WTC11 (cell line): ENCODE results near the gene TMCC1. TPM values are rescaled to one million over a fixed set of nuclear protein-coding genes. Genes with fewer than 3 reads are reported as not detected.

Experiments
- ATAC-seq: fragments of 200-7000 bp; cut with Tn5 transposase; 2 replicates; pipeline ENCODE4 v1.10.0; 2021; ENCODE audit warnings: mild to moderate bottlenecking, moderate library complexity
- CTCF ChIA-PET: fragments of 300-600 bp; sonication (Branson Sonifier 250); formaldehyde crosslinking; loops from one replicate; lab custom pipeline; 2021; ENCODE audit warnings: antibody characterized with exemption; lab: Charles Lee
- POLR2A ChIA-PET: fragments of 350-600 bp; sonication (Branson Sonifier 250); formaldehyde crosslinking; loops from one replicate; lab custom pipeline; 2021; ENCODE audit warnings: antibody characterized with exemption; lab: Charles Lee
- DNase-seq: peaks from one replicate; pipeline ENCODE4 v3.0.0; 2021; ENCODE audit warnings: low spot score
- H3K27ac Mint-ChIP-seq: 2 replicates; pipeline ENCODE4 v1.8.0; 2021; ENCODE audit warnings: mixed read lengths
- H3K27me3 Mint-ChIP-seq: 2 replicates; pipeline ENCODE4 v1.8.0; 2021; ENCODE audit warnings: low read depth, mild to moderate bottlenecking, moderate library complexity, mixed read lengths
- H3K36me3 Mint-ChIP-seq: 2 replicates; pipeline ENCODE4 v1.8.0; 2021; ENCODE audit warnings: mixed read lengths
- H3K4me1 Mint-ChIP-seq: 2 replicates; pipeline ENCODE4 v1.8.0; 2022; ENCODE audit warnings: mixed read lengths
- H3K4me3 Mint-ChIP-seq: 2 replicates; pipeline ENCODE4 v1.8.0; 2021; ENCODE audit warnings: mild to moderate bottlenecking, moderate library complexity, mixed read lengths
- H3K9me3 Mint-ChIP-seq: 2 replicates; pipeline ENCODE4 v1.8.0; 2021; ENCODE audit warnings: mixed read lengths
- ATF2 ChIP-seq: sonication (generic); formaldehyde crosslinking; IDR thresholded peaks from 2 replicates; pipeline ENCODE4 v1.8.1; 2022; ENCODE audit warnings: low read depth, missing genetic modification reagents, borderline replicate concordance
- CREB1 ChIP-seq: sonication (generic); formaldehyde crosslinking; IDR thresholded peaks from 2 replicates; pipeline ENCODE4 v1.8.0; 2023; ENCODE audit warnings: mild to moderate bottlenecking, missing genetic modification reagents
- CREM ChIP-seq: sonication (generic); formaldehyde crosslinking; IDR thresholded peaks from 2 replicates; pipeline ENCODE4 v1.8.1; 2022; ENCODE audit warnings: mild to moderate bottlenecking, missing genetic modification reagents, moderate library complexity
- E2F1 ChIP-seq: sonication (generic); formaldehyde crosslinking; IDR thresholded peaks from 2 replicates; pipeline ENCODE4 v1.8.0; 2022; ENCODE audit warnings: mild to moderate bottlenecking, missing genetic modification reagents
- ESRRA ChIP-seq: sonication (generic); formaldehyde crosslinking; IDR thresholded peaks from 2 replicates; pipeline ENCODE4 v1.8.1; 2022; ENCODE audit warnings: mild to moderate bottlenecking, missing genetic modification reagents, borderline replicate concordance
- ETV6 ChIP-seq: sonication (generic); formaldehyde crosslinking; IDR thresholded peaks from 2 replicates; pipeline ENCODE4 v1.8.1; 2022; ENCODE audit warnings: mild to moderate bottlenecking, missing genetic modification reagents
- GABPB1 ChIP-seq: sonication (generic); formaldehyde crosslinking; IDR thresholded peaks from 2 replicates; pipeline ENCODE4 v1.8.1; 2023; ENCODE audit warnings: mild to moderate bottlenecking, missing genetic modification reagents
- NFE2L1 ChIP-seq: sonication (generic); formaldehyde crosslinking; IDR thresholded peaks from 2 replicates; pipeline ENCODE4 v1.8.1; 2023; ENCODE audit warnings: missing genetic modification reagents
- SOX15 ChIP-seq: fragments of 250-450 bp; sonication (Bioruptor Pico); IDR thresholded peaks from 2 replicates; pipeline ENCODE4 v1.9.0; 2021; ENCODE audit warnings: mild to moderate bottlenecking
- TEAD4 ChIP-seq: sonication (generic); formaldehyde crosslinking; IDR thresholded peaks from 2 replicates; pipeline ENCODE4 v1.8.0; 2022; ENCODE audit warnings: mild to moderate bottlenecking, missing genetic modification reagents
- ZNF281 ChIP-seq: sonication (generic); formaldehyde crosslinking; IDR thresholded peaks from 2 replicates; pipeline ENCODE4 v1.8.0; 2023; ENCODE audit warnings: mild to moderate bottlenecking, missing genetic modification reagents
- ZNF317 ChIP-seq: sonication (generic); formaldehyde crosslinking; IDR thresholded peaks from 2 replicates; pipeline ENCODE4 v1.8.1; 2023; ENCODE audit warnings: low read depth, mild to moderate bottlenecking, moderate library complexity, missing genetic modification reagents, borderline replicate concordance
- ZNF416 ChIP-seq: fragments of 250-450 bp; sonication (Bioruptor Pico); IDR thresholded peaks from 2 replicates; pipeline ENCODE4 v1.9.0; 2021; ENCODE audit warnings: mild to moderate bottlenecking, inconsistent platforms
- ZNF532 ChIP-seq: fragments of 250-450 bp; sonication (Bioruptor Pico); IDR thresholded peaks from 2 replicates; pipeline ENCODE4 v1.9.0; 2021; ENCODE audit warnings: mild to moderate bottlenecking, borderline replicate concordance
- ZNF671 ChIP-seq: fragments of 250-450 bp; sonication (Bioruptor Pico); IDR thresholded peaks from 2 replicates; pipeline ENCODE4 v1.8.0; 2021; ENCODE audit warnings: mild to moderate bottlenecking
- total RNA-seq: library from RNA; stranded (reverse); gene quantifications from 3 replicates; pipeline ENCODE4 v1.2.3, GENCODE V29; 2021
- TF ChIP-seq, protein P1 (sequence below): sonication (generic); formaldehyde crosslinking; IDR thresholded peaks from 2 replicates; pipeline ENCODE4 v1.8.0; 2023; ENCODE audit warnings: missing genetic modification reagents, mild to moderate bottlenecking, borderline replicate concordance
- TF ChIP-seq, protein P2 (sequence below): fragments of 250-450 bp; sonication (Bioruptor Pico); IDR thresholded peaks from 2 replicates; pipeline ENCODE4 v1.8.0; 2021; ENCODE audit warnings: mild to moderate bottlenecking
- TF ChIP-seq, protein P3 (sequence below): fragments of 250-450 bp; sonication (Bioruptor Pico); conservative IDR thresholded peaks from 2 replicates; pipeline ENCODE4 v1.9.0; 2021; ENCODE audit warnings: mild to moderate bottlenecking

Gene TMCC1
- total RNA-seq, 1 experiment from 2014 or later = 29.3 TPM

- TF ChIP-seq, protein P1, sequence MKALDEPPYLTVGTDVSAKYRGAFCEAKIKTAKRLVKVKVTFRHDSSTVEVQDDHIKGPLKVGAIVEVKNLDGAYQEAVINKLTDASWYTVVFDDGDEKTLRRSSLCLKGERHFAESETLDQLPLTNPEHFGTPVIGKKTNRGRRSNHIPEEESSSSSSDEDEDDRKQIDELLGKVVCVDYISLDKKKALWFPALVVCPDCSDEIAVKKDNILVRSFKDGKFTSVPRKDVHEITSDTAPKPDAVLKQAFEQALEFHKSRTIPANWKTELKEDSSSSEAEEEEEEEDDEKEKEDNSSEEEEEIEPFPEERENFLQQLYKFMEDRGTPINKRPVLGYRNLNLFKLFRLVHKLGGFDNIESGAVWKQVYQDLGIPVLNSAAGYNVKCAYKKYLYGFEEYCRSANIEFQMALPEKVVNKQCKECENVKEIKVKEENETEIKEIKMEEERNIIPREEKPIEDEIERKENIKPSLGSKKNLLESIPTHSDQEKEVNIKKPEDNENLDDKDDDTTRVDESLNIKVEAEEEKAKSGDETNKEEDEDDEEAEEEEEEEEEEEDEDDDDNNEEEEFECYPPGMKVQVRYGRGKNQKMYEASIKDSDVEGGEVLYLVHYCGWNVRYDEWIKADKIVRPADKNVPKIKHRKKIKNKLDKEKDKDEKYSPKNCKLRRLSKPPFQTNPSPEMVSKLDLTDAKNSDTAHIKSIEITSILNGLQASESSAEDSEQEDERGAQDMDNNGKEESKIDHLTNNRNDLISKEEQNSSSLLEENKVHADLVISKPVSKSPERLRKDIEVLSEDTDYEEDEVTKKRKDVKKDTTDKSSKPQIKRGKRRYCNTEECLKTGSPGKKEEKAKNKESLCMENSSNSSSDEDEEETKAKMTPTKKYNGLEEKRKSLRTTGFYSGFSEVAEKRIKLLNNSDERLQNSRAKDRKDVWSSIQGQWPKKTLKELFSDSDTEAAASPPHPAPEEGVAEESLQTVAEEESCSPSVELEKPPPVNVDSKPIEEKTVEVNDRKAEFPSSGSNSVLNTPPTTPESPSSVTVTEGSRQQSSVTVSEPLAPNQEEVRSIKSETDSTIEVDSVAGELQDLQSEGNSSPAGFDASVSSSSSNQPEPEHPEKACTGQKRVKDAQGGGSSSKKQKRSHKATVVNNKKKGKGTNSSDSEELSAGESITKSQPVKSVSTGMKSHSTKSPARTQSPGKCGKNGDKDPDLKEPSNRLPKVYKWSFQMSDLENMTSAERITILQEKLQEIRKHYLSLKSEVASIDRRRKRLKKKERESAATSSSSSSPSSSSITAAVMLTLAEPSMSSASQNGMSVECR (CRISPR knock-in tag) = no peak
- TF ChIP-seq SOX15 = no peak
- TF ChIP-seq ZNF671 (CRISPR knock-in tag) = no peak
- no peak for TF ChIP-seq CREM (CRISPR knock-in tag)
- no peak for TF ChIP-seq ZNF532 (CRISPR knock-in tag)
- no peak for TF ChIP-seq ATF2
- TF ChIP-seq GABPB1 (CRISPR knock-in tag) = no peak
- no peak for TF ChIP-seq ZNF416 (CRISPR knock-in tag)
- TF ChIP-seq, protein P2, sequence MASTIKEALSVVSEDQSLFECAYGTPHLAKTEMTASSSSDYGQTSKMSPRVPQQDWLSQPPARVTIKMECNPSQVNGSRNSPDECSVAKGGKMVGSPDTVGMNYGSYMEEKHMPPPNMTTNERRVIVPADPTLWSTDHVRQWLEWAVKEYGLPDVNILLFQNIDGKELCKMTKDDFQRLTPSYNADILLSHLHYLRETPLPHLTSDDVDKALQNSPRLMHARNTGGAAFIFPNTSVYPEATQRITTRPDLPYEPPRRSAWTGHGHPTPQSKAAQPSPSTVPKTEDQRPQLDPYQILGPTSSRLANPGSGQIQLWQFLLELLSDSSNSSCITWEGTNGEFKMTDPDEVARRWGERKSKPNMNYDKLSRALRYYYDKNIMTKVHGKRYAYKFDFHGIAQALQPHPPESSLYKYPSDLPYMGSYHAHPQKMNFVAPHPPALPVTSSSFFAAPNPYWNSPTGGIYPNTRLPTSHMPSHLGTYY (CRISPR knock-in tag) = no peak
- no peak for TF ChIP-seq E2F1 (CRISPR knock-in tag)
- no peak for TF ChIP-seq NFE2L1
Observed at GRCh38 chr3:129635656-129636055, 257.9 kb downstream of the TMCC1 start (continued).

DNA sequence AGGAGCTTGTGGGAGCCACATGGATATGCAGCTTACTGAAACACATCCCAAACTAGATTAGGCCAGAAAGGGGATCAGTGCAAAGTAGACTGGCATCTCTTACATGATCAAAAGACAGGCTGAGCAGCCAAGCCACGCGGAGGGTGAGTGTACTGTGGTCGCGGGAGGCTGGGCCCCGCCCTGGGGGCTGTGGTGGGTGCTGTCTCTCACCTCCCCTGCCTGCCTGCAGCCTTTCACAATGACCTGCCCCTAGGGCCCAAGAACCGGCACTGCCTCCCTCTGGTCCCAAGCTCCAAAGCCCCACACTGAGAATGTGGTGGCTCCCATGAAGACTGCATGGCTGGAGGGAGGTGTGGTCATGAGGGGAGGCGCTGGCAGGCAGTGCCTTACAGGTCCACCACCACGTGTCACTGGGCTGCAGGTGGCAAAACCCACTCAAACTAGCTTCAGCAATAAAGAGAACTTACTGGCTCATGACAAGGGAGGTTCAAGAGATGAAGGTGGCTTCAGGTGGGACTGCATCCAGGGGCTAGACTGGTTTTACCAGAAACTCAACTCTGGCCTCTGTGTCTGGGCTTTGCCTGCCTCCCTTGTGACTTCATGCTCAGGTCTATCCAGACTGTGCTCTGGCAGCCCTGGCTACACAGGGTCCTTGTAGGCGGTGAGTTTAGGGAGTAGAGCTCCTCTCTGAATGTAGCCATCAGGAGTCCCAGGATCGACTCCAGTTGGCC, 259.6 kb downstream of the TMCC1 start:
- DNase-seq = no peak
- ChIA-PET POLR2A (no interaction called here), CTCF (interaction anchor here (0.7 to 1.9 kb wide), 2 partner anchors 196 to 308 kb away, joined by 3 to 6 read pairs; no protein-coding TSS in a partner anchor)
- peak; percentile 45 for ATAC-seq
- peaks cover 18% of the 10 kb centered on the region for H3K9me3 Mint-ChIP-seq
- no peak overlapping the region for H3K4me3 Mint-ChIP-seq
- peaks cover 3% of the 10 kb centered on the region for H3K36me3 Mint-ChIP-seq
- no peaks in the 10 kb centered on the region for H3K27me3 Mint-ChIP-seq
- H3K27ac Mint-ChIP-seq = no peak overlapping the region; the same call in 1 of the 2 replicates
- H3K4me1 Mint-ChIP-seq = no peaks in the 10 kb centered on the region
- TF ChIP-seq ZNF281 (CRISPR knock-in tag) (no peak), ZNF317 (CRISPR knock-in tag) (no peak), ESRRA (CRISPR knock-in tag) (no peak), ETV6 (CRISPR knock-in tag) (no peak), TEAD4 (CRISPR knock-in tag) (no peak), CREB1 (CRISPR knock-in tag) (no peak)
- TF ChIP-seq, protein P3, sequence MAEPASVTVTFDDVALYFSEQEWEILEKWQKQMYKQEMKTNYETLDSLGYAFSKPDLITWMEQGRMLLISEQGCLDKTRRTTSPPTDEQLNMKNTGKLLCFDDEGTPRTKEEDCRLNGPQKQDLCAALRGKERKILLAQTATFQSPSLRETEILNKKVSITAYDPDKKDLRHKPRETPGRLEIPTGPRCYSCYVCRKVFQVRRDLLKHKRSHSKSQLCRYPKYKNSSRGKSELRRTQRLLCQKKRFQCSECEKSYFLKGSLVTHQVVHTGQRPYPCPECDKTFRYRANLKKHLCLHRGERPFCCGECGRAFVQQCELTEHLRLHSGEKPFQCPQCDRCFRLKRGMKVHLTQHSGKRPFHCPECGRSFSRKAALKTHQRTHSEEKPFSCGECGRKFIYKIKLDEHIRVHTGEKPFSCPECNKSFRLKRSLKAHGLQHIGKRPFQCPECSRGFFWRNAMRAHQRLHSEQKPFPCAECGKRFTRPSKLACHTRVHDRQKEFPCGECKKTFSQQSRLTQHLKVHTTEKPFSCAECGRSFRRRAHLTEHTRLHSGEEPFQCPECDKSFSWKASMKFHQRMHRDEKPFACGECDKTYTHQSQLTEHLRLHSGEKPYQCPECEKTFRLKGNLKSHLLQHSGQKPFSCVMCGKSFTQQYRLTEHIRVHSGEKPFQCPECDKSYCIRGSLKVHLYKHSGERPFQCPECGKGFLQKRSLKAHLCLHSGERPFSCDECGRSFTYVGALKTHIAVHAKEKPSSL (CRISPR knock-in tag) = no peak
